CD4-positive, alpha-beta T cell treated with Interleukin-6 at 100 ng/mL for 8 hours (primary cell): ENCODE results near the gene HSF2.
"Not testable (repeated sequence)": the region's sequence is repeated elsewhere in the genome, so short reads cannot be mapped to it uniquely, and the experiment has no call there.

Experiments
- DNase-seq: peaks from one replicate; pipeline ENCODE4 v3.0.0-alpha.2; 2020; ENCODE audit warnings: mixed read lengths, low spot score

HSF2 gene

DNA sequence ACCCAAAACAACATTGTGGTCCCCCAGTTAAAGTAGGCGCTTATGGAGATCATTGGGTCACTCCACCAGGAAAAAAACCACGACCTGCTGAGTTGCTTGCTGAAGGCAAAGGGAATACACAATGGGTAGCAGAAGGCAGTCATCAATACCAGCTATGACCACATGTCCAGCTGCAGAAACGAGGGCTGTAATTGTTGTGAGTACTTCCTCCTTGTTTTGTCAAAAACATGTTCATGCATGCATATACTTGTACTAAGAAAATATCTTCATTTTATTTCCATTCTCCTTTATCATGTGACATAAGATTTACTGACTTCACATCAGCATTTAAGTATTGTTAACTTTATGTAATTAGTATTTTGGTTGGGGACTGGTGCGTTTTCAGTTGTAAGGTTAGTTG, 55.2 kb downstream of the HSF2 start:
- DNase-seq, result no peak

DNA sequence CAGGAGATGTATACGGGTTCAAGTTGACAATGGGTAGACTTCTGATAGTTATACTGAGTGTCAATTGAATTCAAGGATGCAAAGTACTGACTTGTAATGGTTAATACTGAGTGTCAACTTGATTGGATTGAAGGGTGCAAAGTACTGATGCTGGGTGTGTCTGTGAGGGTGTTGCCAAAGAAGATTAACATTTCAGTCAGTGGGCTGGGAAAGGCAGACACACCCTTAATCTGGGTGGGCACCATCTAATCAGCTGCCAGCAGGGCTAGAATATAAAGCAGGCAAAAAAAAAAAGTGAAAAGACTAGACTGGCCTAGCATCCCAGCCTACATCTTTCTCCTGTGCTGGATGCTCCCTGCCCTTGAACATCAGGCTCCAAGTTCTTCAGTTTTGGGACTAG, 55.7 kb downstream of the HSF2 start:
- not testable (repeated sequence) for DNase-seq

DNA sequence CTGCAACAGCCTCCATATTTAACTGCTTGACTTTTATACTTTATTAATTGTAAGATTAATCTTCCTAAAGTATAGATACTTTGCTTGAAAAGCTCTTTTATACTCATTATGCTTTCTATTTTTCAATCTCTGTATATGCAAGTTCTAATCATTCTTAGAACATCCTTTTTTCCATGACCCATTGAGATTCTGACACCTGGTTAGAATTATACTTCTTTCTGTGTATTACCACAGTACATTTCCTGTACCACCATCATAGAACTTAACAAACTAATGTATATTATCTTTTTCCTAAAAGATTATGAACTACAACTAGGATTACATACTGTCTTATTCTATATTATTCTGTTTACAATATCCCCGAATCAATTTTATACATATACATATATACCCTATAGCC, 58.6 kb downstream of the HSF2 start:
- no peak for DNase-seq

DNA sequence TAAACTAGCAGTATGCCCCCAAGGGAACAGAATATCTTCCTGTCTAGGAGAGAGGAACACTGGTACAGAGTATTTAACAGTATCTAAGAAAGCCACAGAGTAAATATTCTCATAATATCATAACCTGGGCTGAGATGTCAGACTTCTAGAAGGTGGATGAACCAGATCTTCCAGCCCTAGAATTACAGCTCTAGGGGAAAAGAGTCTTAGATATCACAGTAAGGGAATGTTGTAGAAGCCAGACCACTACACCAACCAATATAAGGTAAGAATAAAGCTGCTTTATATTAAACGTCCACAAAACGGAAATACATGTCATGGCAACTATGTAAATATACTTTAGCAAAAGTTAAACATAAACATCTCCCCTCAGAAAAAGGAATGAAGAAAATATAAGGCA, 59.8 kb downstream of the HSF2 start:
- DNase-seq, result no peak

DNA sequence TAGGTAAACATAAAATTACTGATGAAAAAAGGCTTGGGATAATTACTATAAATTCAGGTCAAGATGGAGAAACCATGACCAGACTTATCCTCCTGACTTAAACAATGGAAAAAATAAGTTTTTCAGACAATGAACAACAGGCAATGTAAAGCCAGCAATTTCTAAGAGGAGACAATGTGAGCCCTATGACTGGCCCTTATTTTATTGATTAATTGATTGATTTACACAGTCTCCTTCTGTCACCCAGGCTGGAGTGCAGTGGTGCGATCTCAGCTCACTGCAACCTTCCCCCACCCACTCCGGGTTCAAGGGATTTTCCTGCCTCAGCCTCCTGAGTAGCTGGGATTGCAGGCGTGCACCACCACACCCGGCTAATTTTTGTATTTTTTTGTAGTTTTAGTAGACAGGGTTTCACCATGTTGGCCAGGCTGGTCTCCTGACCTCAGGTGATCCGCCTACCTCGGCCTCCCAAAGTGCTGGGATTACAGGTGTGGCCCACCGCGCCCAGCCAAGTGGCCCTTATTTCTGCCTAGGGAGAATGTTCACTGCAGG, 60.5 kb downstream of the HSF2 start:
- DNase-seq, result not testable (repeated sequence)

DNA sequence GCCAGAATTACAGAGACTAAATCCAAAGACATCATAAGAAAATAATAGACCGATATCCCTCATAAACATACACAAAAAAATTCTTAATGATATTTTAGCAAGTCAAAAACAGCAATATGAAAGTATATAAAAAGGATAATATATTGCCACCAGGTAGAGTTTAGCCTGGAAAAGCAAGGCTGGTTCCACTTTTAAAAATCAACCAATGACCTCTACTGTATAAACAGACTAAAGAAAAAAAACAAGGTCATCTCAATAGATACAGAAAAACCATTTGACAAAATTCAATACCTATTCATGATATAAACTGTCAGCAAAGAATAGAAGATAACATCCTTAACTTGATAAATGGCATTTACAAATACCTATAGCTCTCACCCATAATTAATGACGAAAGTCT, 62.4 kb downstream of the HSF2 start:
- no peak for DNase-seq

DNA sequence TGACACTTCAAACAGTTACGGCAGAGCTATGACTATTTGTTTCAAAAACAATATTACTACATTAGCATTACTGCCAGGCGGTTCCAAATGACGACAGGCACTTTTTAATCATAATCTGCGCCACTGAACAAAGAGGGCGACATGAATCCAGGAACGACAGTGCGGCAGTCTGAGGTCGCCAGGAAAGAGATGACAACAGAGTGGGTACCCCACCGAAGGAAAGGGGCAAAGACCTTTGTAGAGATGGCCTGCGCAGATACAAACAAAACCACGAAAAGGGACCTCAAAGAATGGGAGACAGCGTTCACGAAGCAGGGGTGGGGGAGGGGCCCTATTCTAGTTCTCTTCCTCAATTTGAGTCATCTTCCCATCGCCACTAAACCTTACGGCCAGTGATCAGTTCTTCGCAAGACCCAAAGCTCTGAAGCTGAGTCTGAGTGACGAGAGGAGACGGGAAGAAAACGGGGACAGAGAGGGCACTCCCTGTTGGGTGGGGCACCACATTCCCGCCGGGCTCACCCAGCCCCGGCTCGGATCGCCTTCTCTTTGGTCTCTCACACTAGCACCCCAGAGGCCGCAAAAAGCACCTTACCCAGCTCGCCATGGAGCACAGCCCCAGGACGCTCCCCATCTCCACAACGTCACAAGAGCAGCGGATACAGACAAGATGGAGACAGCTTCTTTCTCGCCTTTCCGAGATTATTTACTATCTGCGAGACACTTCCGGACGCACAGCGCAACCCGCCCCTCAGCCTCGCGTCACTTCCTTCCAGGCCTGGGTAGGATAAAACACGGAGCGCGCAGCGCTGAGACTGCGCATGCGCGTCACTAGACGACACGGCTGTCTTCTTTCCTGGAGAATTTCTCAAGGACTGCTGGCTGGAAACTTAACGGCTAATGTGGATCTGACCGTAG, 71.9 kb downstream of the HSF2 start, which contains the start of gene SERINC1:
Gene SERINC1, minus strand, starts transcription at position 701 of the 915 bp plus-strand sequence. Its CDS starts 70 bp downstream, at position 631.
- DNase-seq, result peak; percentile 94

DNA sequence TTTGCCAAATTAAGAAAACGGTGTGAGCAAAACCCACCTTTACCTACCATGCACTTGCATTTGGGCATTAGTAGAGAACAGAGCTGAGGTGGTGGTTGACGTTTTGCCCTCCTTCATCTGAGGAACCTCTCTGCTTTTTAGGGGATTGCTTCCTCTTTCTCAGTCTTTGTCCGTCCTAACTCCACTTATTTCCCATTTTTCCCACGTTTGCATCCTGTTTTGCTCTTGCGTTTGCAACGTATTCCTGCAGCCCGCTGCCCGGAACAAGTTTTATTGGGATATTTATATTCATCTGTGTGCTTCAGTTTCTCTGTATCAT, 72.5 kb downstream of the HSF2 start:
- DNase-seq, result no peak

DNA sequence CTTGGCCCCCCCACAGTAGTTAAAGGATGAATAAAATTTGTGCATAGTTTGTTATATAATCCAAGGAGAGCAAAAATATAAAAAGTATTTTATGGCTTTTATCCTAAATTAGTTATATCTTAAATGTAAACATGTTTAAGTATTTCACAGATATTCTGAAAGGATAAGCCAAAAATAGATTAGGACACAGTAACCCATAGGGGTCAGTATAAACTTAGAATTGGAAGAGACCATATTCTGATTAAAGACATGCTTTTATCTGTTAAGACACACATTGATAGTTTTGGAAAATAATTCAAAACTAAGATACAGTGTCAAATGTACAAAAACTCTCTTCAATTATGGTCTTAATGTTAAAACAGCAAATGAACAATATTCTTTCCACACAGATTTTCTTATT, 76.7 kb downstream of the HSF2 start:
- peak; percentile 11 for DNase-seq

DNA sequence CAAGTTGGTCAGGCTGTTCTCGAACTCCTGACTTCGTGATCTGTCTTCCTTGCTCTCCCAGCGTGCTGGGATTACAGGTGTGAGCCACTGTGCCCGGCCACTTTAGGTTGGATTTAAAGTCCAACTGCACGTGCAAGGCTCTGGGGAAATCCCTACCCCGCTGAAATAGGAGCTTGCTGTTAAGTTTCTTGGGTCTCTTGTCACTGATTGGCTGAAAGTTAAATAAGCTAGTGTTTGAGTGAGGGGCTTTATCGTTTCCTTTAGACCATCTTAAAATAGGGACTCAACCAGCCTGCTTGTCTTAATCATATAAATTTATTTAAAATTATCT, 83.3 kb downstream of the HSF2 start:
- no peak for DNase-seq
